OCI-LY1 (cell line): Measurements from ENCODE around the gene GNB5.

ENCODE experiments used
- CTCF ChIP-seq: fragments of 200-600 bp; sonication (generic), shearing (Covaris generic); IDR thresholded peaks from 2 replicates; pipeline ENCODE4 v1.5.1; 2017; ENCODE audit warnings: mild to moderate bottlenecking, antibody characterized with exemption, low read length, moderate library complexity, mixed read lengths
- EZH2 ChIP-seq: fragments of 200-600 bp; sonication (generic), shearing (Covaris generic); IDR thresholded peaks from 2 replicates; pipeline ENCODE4 v1.8.0; 2017; ENCODE audit warnings: borderline replicate concordance, mixed run types, mild to moderate bottlenecking, antibody characterized with exemption, low read length, moderate library complexity, mixed read lengths

- TF ChIP-seq CTCF (no peak), EZH2 (no peak)
These were observed 111.2 kb downstream of the GNB5 start for GRCh38 chr15:52080031-52080430.
